ENCODE results near the gene PRPF31. TPM values are rescaled to one million over a fixed set of nuclear protein-coding genes. Genes with fewer than 3 reads are reported as not detected.
"Not testable (repeated sequence)": the region's sequence is repeated elsewhere in the genome, so short reads cannot be mapped to it uniquely, and the experiment has no call there.

PRPF31 gene
- 100 to 1,000 TPM; 123 to 124 TPM for total RNA-seq

GRCh38 chr19:54115109-54116063, at the start of gene PRPF31, which contains the start of gene TFPT:
Gene PRPF31 (plus strand): TSS chr19:54115754. CDS start chr19:54118279, 2,525 bp downstream.
Gene TFPT (minus strand): TSS chr19:54115657. CDS start chr19:54115269, 388 bp downstream.
- POLR2A ChIA-PET, result interaction anchor here (2.2 to 2.4 kb wide), 2 partner anchors 13 to 22 kb away, joined by 13 to 15 read pairs; partner anchors contain the start of genes CNOT3 and NDUFA3
- CTCF ChIA-PET, result interaction anchor here (0.5 to 2.1 kb wide), 4 partner anchors 11 to 372 kb away, joined by 4 to 7 read pairs (median 4); partner anchors contain the start of gene LENG1

DNA sequence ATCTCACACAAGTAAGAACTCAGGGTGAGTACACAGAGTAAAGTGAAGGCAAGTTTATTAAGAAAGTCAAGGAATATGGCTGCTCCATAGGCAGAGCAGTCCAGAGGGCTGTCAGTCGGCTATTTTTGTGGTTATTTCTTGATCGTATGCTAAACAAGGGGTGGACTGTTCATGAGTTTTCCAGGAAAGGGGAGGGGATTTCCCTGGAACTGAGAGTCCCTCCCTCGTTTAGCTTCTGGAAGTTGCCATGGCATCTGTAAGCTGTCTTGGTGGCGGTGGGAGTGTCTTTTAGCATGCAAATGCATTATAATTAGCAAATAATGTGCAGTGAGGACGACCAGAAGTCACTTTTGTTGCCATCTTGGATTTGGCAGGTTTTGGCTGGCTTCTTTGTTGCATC, 46.1 kb upstream of the PRPF31 start:
- POLR2A ChIA-PET, result no interaction called here

GRCh38 chr19:54073829-54074228, 41.7 kb upstream of the PRPF31 start:
- ChIA-PET CTCF (no interaction called here), POLR2A (no interaction called here)

More for the DNA sequence above, 46.1 kb upstream of the PRPF31 start:
- CTCF ChIA-PET, result no interaction called here

DNA sequence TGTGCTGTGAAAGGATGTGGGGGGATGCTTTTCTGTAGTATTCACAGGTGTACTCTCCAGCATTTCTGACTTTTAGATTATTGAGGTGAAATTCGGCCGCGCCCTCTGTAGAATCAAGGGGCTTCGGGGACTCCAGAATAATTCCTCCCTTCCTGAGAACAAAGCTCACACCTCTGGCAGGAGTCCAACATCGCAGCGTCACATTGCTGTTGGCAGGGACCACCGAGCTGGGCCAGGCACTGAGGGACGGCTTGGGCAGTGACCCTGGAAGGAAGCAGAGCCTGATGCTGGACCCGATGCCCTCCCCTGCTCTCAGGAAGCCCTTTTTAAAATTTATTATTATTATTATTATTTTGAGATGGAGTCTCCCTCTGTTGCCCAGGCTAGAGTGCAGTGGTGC, 40.7 kb upstream of the PRPF31 start:
- POLR2A ChIA-PET, result no interaction called here
- CTCF ChIA-PET, result no interaction called here

- ChIA-PET CTCF (interaction anchor here (0.7 to 1.0 kb wide), 2 partner anchors 47 to 139 kb away, joined by 3 to 6 read pairs; no protein-coding TSS in a partner anchor), POLR2A (no interaction called here)
Observed at GRCh38 chr19:54077334-54077733, 38.2 kb upstream of the PRPF31 start.

GRCh38 chr19:54081032-54081431, 34.5 kb upstream of the PRPF31 start, which contains the start of gene TARM1:
Gene TARM1 (minus strand): TSS chr19:54081365. CDS start chr19:54081340, 25 bp downstream.
- ChIA-PET POLR2A (no interaction called here), CTCF (no interaction called here)

DNA sequence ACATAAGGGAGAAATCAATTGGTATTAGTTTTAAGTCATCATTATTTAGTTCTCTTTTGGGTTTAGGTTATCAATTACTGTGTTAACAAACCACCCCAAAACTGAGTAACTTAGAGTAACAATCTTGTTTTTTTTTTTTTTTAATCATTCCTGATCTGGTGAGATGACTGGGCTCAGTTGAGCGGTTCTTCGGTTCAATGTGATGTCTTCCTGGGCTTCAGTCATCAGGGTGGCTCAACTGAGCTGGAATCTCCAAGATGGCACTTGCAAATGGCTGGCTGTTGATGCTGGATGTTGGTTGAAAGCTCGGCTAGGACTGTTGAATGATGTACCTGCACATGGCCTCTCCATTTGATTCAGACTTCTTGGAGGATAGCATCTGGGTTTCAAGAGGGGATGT, 31.1 kb upstream of the PRPF31 start:
- CTCF ChIA-PET, result no interaction called here
- POLR2A ChIA-PET, result no interaction called here

DNA sequence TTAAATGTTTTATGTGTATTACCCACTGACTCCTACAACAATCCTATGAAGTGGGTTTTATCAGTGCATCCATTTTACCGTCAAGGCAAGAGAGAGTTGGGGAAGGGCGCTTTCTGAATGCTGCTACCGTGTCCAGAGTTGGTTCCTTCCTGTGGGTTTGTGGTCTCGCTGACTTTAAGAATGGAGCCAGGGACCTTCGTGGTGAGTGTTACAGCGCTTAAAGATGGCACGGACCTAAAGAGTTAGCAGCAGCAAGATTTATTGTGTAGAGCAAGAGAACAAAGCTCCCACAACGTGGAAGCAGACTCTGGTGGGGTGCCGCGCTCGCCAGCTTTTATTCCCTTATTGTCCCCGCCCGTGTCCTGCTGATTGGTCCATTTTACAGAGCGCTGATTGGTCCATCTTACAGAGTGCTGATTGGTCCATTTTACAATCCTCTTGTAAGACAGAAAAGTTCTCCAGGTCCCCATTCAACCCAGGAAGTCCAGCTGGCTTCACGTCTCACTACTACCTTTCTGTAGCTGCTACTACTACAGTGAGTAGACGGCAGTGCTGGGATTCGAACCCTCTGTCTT, 21.0 kb upstream of the PRPF31 start:
- CTCF ChIA-PET, result interaction anchor here (0.6 kb wide), 1 partner anchor 75 kb away, joined by 3 read pairs; no protein-coding TSS in a partner anchor
- POLR2A ChIA-PET, result no interaction called here

- POLR2A ChIA-PET, result interaction anchor here (0.9 kb wide), 1 partner anchor 42 kb away, joined by 3 read pairs; the partner anchor contains the start of gene CNOT3
Observed at GRCh38 chr19:54095136-54095858, 20.3 kb upstream of the PRPF31 start.

DNA sequence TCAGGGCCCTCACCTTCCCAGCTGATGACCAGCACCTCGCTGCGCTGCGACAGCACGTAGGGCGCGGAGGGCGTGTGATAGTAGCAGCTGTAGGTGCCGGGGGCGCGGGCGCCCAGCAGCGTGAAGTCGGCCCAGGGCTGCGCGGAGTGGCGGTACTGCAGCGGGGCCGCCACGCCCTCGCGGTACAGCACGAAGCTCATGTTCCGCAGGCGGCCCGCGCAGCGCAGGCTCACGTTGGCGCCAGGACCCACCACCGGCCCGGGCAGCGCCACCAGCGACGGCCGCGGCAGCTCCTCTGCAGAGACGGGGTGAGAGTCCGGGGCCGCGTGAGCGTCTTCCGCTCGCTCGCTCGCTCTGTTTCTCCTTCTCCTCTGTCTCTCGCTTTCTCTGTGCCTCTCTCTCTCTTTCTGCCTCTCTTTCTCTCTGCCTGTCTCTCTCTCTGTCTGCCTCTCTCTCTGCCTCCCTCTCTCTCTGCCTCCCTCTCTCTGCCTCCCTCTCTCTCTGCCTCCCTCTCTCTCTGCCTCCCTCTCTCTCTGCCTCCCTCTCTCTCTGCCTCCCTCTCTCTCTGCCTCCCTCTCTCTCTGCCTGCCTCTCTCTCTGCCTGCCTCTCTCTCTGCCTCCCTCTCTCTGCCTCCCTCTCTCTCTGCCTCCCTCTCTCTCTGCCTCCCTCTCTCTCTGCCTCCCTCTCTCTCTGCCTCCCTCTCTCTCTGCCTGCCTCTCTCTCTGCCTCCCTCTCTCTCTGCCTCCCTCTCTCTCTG, 19.5 kb upstream of the PRPF31 start:
- CTCF ChIA-PET, result interaction anchor here (0.6 to 1.2 kb wide), 5 partner anchors 18 to 225 kb away, joined by 3 to 7 read pairs (median 3); partner anchors contain the start of genes RPS9 and TFPT
- POLR2A ChIA-PET, result interaction anchor here (0.9 kb wide), 1 partner anchor 41 kb away, joined by 3 read pairs; the partner anchor contains the start of gene CNOT3

More at GRCh38 chr19:54095136-54095858, 20.3 kb upstream of the PRPF31 start:
- CTCF ChIA-PET, result interaction anchor here (0.6 to 1.2 kb wide), 7 partner anchors 10 to 224 kb away, joined by 3 to 7 read pairs (median 3); partner anchors contain the start of genes RPS9 and TFPT

GRCh38 chr19:54096617-54097106, 18.9 kb upstream of the PRPF31 start:
- ChIA-PET CTCF (interaction anchor here (1.1 to 1.2 kb wide), 2 partner anchors 18 to 225 kb away, joined by 5 to 7 read pairs; partner anchors contain the start of gene TFPT), POLR2A (no interaction called here)

GRCh38 chr19:54099190-54099902, 16.2 kb upstream of the PRPF31 start:
- ChIA-PET CTCF (interaction anchor here (1.1 kb wide), 1 partner anchor 192 kb away, joined by 5 read pairs; no protein-coding TSS in a partner anchor), POLR2A (no interaction called here)

- CTCF ChIA-PET, result interaction anchor here (1.1 kb wide), 1 partner anchor 193 kb away, joined by 5 read pairs; no protein-coding TSS in a partner anchor
- POLR2A ChIA-PET, result not testable (repeated sequence)
Observed at GRCh38 chr19:54099903-54100255, 15.7 kb upstream of the PRPF31 start.

DNA sequence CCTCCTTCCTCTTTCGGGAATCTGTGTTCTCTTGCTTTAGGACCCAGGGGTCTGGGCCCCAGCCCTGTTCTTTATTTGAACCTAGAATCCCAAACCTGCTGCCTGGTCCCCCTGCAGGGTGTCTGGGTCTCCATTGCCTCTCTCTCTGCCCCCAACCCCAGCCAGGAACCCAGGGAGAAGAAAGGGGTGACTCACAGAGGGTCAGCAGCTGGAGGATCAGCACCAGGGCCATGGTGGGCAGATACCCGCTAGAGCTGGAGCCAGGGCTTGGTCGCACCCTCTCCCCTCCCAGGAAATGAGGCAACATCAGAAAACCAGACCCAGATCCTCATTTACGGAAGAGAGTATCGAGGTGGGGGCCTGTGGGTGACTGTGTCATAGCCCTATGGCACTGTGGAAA, 15.0 kb upstream of the PRPF31 start, which contains the start of gene OSCAR:
Gene OSCAR (minus strand): TSS at position 243 of the 400 bp plus-strand sequence. CDS start 11 bp downstream, at position 232.
- ChIA-PET POLR2A (no interaction called here), CTCF (no interaction called here)

DNA sequence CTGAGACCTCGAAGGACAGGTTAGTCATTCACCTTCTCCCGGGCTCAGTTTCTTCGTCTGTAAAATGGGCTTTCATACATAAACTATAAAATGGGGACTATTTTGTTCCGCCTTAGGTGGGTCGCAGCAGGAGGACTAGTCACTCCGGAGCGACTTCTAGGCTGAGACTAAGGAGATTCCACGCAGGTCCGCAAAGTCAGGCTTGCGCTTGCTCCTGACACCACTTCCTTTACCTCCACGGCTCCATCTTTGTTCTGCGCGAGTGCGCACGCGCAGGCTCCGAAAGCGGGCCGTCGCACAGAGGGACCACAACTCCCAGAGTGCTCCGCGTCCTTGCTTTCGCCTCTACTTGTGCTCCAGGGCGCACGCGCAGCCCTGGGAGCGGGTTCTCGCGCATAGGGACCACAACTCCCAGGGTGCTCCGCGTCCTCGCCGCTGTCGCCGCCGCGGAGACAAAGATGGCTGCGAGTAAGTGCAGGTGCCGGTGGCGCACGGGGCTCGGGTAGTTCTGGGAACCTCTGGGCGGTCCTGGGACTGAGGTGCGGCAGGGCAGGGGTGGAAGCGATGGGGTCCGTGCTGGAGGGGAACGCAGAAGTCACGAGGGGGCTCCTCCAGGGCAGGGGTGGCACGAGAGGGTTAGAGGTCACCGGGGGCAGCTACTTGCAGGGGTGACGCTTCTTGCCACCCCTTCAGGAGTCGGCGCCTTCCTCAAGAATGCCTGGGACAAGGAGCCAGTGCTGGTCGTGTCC, 13.0 kb upstream of the PRPF31 start, which contains the start of gene NDUFA3:
Gene NDUFA3 (plus strand): TSS at position 435 of the 749 bp plus-strand sequence. CDS start 24 bp downstream, at position 459.
- ChIA-PET POLR2A (interaction anchor here (0.7 to 3.4 kb wide), 3 partner anchors 9 to 34 kb away, joined by 3 to 13 read pairs (median 3); partner anchors contain the start of genes CNOT3, PRPF31 and TFPT), CTCF (interaction anchor here (0.5 to 1.4 kb wide), 3 partner anchors 12 to 164 kb away, joined by 3 to 4 read pairs (median 3); no protein-coding TSS in a partner anchor)

GRCh38 chr19:54104998-54105715, 10.4 kb upstream of the PRPF31 start:
- POLR2A ChIA-PET, result no interaction called here
- CTCF ChIA-PET, result interaction anchor here (0.7 kb wide), 1 partner anchor 10 kb away, joined by 4 read pairs; no protein-coding TSS in a partner anchor
